Raji (cell line): ENCODE measurements around the gene MTA2.

Experiments used
- POLR2A ChIP-seq: IDR thresholded peaks from 2 replicates; pipeline ENCODE4 v1.6.1; 2011; ENCODE audit warnings: low read depth, low read length, control low read depth; ENCODE audit not compliant: insufficient read depth

Gene MTA2

GRCh38 chr11:62544581-62545436 is 56.9 kb downstream of the MTA2 start:
- TF ChIP-seq POLR2A, result no peak

GRCh38 chr11:62543680-62544444 is 57.8 kb downstream of the MTA2 start:
- no peak for TF ChIP-seq POLR2A
